Measurements from ENCODE around the gene EIF2B1.
A peak's percentile ranks its signal among the peaks of the same experiment; 100 is the strongest.

Gene EIF2B1

DNA sequence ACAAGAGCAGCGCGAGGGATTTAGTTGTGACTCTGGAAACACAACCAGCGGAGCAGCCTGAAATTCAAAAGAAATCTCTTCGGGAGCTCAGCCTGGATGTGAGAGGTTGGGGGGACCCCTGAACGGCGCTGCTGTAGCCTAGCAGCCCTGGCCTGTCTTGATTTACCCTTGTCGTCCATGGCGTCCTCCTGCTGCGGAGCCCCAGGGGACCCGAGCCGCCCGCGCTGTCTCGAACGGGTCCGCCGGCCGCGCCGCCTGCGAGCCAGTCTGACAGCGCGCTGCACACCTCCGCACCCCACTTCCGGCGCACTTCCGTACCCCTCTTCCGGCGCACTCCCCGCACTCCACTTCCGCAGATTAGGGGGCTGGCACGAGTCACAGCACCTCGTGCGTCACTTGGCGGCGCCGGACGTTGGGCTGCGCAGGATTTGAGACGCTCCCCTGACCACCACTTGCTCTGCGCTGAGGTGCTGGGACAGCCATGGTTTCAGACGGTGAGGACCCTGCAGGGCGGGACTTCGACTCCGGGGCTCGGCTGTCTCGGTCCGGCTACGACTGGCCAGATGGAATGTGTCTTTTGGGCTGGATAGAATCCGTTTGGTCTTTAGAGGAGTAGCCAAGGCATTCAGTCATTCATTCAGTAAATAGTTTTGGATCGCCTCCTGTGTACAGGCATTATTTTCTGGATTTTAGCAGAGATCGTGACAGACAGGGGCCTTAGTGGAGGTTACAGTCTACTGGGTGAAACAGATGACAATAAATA is at the start of gene EIF2B1, which contains the start of gene GTF2H3:
Gene EIF2B1, minus strand, starts transcription at position 308 of the 763 bp plus-strand sequence. Its CDS starts 129 bp downstream, at position 179.
Gene GTF2H3, plus strand, starts transcription at position 451 of the 763 bp plus-strand sequence. Its CDS starts 31 bp downstream, at position 482.
- peak; percentile 99 for DNase-seq

DNA sequence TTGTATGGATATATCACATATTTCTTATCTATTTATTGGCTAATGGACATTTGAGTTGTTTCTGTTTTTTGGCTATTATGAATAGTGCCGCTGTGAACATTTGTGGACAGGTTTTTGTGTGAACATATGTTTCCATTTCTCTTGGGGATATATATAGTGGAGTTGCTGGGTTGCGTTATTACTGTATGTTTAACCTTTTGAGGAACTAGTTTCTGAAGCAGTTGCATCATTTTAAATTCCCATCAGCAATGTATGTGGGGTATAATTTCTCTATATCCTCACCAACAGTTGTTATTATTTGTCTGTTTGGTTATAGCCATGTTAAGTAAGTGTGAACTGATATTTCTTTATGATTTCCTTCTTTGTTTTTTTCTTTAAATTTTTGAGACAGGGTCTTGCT is 48.1 kb upstream of the EIF2B1 start:
- no peak for DNase-seq

DNA sequence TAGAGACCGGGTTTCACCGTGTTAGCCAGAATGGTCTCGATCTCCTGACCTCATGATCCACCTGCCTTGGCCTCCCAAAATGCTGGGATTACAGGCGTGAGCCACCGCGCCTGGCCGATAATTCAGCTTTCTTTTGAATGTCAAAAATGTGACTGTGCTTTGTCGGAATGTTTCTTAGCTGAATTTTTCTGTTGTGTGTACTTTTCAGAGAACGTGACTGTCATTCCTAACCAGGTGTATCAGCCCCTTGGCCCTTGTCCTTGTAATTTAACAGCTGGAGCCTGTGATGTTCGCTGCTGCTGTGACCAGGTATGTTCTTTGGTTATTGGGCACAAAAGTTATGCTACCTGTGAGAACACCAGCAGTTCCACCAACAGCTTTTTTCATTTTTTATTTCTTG is 45.5 kb upstream of the EIF2B1 start:
- no peak for DNase-seq

DNA sequence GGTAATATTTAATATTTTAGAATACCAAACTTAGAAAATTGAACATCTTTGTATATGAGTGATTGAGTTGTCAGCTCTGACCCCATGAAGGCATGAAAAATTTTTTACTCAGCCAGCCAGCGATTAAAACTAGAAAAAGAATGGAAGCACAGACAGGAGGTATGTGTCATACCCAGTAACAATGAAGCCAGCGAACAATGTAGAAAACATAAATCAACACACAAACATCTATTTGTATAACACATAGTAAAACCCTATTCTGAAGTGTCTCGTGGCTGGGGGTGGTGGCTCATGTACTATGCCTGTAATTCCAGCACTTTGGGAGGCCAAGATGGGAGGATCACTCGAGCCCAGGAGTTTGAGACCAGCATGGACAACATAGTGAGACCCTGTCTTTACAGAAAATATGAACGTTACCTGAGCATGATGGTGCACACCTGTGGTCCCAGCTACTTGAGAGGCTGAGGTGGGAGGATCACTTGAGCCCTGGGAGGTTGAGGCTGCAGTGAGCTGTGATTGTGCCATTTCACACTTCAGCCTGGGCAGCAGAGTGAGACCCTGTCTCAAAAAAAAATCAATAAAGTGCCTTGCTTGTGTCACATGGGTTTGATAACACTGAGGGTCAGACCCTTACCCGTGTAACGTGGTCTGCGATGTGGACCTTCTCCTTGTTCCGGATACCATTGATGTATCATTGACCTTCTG is 43.3 kb upstream of the EIF2B1 start:
- no peak for DNase-seq

DNA sequence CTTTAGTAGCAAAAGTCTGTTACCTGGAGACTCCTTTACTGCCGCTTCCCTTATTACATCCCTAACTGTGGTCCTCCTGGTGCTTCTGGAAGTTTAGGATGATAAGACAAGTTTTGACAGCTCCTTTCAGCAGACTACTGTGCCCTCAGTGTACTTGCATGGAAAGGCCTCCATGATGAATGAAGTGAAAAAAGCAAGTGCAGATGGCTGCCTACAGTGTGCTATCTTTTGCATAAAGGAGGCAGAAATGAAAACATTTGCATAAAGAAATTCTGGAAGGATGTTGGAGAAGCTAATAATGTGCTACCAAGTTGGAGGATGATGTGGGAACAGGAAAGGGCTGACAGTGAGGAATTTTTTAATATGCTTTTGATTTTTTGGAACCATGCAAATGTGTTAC is 42.0 kb upstream of the EIF2B1 start:
- no peak for DNase-seq

DNA sequence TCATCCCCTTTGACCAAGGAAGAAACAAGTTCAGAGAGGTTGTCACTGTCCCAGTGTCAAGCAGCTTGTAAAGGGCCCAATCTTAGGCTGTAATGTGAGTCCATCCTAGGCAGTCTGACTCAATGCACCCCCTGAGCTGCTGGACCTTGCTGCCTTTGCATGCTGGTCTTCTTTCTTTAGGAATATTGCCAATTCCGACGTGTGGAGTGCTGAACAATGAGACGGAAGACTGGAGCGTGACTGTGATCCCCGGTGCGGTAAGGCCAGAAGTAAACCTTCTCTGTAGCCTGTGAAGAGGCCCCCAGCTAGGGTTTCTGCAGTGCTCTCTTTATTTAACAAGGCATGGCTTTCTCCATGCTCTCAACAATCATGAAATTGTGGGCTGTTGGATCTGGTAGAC is 38.4 kb upstream of the EIF2B1 start:
- no peak for DNase-seq

DNA sequence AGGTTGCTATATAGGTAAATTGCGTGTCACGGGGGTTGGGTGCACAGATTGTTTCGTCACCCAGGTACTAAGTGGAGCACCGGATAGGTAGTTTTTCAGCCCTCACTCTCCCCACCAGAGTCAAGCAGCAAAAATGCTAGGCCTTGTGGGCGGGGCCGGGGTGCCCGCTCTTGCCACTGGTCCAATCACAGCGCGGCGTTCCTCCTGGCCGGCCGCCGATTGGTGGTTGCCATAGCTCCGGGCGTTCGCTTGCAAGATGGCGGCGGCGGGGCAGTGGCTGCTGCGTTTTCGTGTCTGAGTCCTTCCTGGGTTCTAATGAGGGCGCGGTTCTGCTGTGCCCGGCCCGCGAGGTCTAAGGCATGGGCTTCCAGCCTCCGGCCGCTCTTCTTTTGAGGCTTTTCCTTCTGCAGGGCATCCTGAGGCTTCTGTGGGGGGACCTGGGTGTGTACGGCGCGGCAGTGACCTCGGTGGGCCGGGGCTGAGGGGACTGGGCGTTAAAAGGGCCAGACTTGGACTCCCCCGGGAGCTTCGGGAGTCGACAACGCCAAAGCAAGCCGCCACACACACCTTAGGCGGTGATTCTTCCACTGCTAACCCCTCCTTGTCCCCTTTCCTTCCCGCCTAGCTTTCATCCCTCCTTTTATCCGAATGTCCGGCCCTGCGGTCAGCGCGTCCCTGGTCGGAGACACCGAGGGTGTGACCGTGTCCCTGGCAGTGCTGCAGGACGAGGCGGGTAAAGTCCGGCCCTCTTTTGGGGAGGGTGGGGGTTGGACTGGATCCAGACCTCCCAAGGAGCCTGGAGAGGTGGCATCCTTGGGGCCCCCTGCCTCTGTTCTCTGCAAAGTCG is 37.6 kb upstream of the EIF2B1 start, which contains the start of gene TCTN2:
Gene TCTN2, plus strand, starts transcription at position 232 of the 847 bp plus-strand sequence. Its CDS starts 128 bp downstream, at position 360.
- DNase-seq = peak; percentile 96

DNA sequence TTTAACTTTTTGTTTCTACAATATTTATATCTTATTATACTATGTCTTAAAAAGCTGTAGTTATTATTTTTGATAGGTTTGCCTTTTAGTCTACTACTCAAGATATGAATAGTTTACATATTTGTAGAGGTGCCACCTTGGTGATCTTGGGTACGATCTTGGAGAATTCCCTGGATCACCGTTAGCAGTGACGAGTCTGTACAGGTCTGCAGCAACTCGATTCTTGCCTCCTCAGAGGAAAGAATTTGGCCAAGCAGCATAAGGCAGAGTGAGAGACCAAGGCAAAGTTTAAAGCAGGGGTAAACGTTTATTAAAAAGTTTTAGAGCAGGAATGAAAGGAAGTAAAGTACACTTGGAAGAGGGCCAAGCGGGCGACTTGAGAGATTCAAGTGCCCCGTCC is 34.3 kb upstream of the EIF2B1 start:
- no peak for DNase-seq

DNA sequence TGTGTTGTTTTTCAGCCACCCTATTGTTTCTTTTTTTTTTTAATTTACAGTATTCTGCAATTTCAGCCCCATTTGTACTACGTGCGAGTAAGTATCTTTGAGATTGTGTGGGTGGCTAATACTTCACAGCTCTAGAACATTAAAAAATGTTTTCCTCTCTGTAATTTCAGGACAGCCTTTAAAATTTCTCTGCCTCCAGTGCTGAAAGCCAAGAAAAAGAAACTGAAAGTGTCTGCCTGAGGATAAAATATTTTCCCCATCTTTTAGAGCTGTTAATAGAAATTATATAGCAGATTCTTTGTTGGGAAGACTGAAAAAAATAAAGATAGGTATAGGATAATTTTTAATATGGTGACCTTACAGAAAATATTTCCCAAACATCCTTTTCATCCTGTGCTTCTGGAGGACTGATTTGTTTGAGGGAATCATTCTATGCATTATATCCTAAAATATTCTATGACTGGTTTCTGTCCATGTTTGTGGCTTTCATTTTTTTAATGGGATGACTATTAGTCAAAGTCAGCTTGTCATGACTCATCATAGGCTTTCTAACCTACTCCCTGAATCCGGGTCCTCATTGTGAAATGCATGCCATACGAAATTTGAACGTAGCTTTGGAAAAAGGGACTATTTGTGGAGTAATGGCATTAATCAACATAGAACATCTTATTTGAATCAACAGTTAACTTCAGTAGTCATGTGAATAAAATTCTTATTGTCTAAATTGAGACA is 26.7 kb upstream of the EIF2B1 start:
- DNase-seq = no peak

DNA sequence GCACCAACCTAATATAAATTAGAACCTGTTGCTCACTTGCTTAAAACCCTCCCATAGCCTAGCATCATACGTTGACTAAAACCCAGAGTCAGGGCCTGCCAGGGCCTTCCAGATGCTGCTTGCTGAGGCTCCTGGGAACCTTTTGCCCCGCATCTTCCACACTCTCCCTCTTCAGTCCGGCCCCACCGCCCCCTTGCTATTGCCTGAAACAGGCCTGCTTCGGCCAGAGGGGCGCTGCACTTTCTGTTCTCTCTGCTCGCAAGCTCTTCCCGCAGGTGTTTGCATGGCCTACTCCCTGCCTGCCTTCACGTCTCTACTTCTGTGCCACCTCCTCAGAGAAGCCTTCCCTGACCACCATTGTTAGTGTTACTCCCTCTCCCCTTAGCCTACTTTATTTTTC is 23.7 kb upstream of the EIF2B1 start:
- DNase-seq = no peak

DNA sequence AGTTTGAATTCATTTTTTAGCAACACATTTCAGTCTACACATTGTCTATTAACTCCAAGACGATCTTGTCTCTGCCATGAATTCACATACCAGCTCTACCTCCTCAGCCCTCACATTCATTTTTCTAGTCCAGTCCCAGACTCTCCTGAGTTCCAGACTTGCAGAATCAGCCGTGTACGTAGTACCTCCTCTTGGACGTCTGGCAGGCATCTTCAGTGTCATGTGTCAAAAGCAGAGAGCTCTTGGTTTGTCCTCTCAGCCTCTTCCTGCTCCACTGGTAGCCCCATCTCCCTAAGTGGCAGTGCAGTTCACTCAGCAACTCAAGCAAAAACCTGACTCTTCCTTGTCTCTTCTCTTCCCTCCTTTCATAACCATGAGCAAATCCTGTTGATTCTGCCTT is 22.9 kb upstream of the EIF2B1 start:
- DNase-seq = no peak

DNA sequence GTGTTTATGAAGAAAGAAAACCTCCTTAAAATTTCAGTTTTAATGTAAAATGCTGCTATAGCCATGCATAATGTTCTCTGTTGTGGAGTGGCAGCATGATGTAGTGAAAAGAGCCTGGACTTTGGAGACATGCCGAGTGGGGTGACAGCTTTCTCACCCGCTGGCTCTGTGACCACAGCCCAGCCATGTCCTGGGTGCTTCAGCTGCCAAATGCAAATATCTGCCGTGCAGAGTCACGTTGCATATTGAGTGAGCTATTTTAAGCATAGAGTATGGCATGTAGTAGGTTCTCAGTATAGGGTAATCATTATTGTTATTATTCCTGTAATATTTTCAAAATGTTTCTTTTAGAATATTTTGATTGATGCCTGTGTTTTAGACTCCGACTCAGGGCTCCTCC is 21.9 kb upstream of the EIF2B1 start:
- DNase-seq = no peak

DNA sequence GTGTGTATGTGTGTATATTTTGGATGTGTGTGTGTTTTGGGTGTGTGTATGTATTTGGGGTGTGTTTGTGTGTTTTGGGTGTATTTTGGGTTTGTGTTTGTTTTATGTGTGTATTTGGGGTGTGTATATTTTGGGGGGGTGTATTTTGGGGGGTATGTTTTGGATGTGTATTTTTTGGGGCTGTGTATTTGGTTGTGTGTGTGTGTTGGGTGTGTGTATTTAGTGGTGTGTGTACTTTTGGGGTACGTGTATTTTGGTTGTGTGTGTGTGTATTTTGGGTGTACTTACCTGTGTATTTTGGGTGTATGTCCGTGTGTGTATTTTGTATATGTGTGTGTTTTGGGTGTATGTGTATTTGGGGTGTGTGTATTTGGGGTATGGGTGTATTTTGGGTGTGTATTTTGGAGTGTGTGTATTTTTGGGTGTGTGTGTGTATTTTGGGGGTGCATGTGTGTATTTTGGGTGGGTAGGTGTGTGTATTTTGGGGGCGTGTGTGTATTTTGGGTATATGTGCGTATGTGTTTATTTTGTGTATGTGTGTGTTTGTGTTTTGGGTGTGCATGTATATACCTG is 20.7 kb upstream of the EIF2B1 start:
- DNase-seq = no peak

DNA sequence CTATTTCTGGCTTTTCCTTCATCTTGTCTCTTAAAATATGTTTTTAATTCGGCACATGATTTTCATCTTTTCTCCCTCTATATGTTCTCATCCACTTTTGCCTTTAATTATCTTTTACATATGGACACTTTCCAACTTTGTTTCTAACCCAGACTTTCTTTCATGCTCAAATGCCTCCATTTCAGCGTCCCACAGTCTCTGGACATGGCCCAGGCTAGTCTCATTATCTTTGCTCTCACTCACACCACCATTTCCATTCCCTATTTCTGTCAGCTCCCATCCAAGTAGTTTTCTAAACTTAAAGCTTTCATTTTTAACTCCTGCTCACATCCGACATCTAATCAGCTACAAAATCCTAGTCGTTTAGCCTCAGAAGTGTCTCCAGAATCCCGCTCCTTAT is 14.9 kb upstream of the EIF2B1 start:
- no peak for DNase-seq

DNA sequence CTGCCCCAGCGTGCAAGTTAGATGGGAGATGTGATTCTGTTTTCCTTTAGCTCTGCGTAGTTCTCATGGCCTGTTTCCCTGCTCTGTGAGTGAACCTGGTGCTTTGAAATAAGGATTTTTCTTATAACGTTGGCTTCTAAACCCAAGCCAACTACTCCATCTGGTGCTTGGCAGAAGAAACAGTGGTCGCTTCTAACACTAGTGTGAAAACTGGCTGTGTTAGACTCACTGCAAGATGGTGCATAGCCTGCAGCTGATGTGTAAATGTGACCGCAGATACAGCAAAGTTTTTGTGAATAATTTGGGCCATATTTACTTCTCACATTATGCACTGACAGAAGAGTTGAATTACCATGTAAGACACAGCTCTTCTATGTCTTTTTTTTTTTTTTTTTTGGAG is 12.4 kb upstream of the EIF2B1 start:
- no peak for DNase-seq

DNA sequence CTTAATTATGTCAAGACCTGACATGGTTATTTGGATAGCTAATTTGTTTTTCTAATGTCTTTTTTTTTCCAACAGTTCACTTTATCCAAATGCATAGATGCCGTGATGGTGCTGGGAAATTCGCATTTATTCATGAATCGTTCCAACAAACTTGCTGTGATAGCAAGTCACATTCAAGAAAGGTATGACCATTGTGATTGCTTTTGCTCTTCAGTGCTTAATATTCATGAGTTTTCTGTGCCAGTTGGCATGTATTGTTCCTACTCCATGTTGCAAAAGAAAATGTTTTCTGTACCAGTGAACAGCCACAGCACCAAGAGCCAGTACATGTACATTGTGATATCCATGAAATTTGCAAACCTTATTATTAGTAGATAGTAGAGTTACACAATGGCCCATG is 11.9 kb upstream of the EIF2B1 start:
- DNase-seq = no peak

DNA sequence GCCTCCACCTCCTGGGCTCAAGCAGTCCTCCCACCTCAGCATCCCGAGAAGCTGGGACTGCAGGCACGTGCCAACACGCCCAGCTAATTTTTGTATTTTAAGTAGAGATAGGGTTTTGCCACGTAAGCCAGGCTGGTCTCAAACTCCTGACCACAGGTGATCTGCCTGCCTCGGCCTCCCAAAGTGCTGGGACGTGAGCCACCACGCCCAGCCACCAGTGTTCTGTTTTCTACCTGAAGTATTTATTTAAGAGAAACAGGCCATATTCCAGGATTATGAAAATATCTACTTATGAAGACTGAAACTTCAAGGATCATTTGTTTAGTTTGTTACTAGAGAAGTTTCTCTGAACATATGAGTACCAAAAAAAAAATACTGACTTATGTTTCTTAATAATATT is 10.4 kb upstream of the EIF2B1 start:
- no peak for DNase-seq

DNA sequence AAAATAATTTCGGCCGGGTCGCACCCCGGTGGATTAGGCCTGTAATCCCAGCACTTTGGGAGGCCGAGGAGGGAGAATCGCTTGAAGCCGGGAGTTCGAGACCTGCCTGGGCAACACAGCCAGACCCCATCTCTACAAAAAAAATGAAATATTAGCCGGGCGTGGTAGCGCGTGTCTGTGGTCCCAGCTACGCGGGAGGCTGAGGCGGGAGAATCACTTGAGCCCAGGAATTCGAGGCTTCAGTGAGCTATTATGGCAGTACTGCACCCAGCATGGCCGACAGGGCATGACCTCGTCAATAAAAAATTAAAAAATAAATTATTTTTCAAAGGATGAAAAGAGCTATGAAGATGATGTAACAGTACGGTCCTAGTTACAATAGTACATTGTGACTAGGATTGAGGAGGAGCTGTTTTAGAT is 666 bp upstream of the EIF2B1 start:
- DNase-seq = no peak

DNA sequence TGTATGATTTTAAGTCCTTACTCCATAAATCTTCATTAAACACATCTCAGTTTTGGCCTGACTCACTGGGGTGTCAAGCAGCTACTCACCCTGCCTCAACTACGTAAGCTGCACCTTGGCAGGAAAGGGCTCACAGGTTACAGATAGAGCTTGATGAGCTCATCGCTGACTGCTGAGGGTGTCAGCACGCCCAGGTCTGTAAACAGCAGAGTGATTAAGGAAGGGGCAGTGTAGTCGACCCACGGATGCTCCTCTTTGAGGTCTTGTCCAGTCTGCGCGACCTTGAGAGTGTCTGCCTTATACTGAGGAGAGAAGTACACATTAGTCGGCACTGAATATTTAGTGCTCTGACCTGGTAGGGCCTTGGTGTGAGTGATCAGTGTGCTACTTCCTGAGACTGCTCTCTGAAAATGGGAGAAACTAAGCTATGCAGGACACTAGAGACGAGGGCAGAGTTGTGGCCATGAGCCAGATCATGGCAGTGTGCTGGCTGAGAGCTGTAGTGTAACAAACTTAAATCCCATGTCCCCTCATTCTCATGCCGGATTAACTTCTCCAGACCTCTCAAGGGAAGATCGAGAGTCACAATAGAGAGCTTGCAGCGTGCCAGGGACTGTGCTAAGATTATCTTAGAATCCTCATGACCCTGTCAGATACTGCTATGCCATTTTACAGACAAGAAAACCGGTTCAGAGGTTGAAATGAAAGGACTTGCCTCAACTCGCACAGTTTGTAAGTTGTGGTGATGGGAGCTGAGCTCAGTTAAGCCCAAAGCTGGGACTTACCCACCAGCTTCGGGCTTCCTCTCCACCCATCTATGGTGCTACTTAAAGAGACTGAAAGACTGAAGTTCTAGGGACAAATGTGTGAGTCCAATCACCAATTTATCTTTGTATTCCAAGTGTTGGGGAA is 11.6 kb downstream of the EIF2B1 start:
- DNase-seq = no peak

DNA sequence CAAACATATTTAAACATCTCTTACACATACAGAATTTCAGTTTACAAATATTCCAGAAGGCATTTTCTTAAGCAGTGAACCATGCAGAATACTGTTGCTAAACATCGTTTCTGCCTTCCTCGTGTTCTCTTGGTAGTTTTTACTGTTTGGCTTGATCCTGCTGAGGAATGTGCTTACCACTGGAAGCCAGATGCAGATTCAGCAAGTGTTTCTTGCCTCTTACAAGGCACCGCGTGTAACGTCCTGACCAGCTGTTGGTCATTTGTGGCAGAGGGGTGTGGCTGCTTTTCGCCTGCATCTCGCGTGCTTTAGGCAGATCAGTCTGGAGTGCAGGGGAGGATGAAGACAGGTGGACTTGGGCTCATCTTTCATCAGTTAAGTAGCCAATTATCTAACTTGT is 12.4 kb downstream of the EIF2B1 start:
- DNase-seq = no peak

DNA sequence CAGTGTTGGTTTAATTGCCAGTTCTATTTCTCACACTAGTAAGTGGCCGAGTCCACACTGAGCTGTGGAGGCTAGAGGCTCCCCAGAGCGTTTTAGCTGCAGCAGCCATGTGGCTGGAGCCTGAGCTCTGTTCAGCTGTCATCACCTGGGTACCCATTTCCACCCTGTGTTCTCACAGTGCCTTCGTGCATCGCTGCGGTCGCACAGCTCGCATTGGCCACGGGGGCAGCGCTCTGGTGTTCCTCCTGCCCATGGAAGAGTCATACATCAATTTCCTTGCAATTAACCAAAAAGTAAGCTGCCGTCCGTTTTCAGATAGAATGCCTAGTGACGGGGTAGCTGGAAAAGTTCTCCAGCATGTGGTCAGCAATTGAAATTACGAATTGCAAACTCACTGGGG is 15.9 kb downstream of the EIF2B1 start:
- DNase-seq = no peak

Data from right hindlimb (tissue), 1 donor.